ENCODE results near the gene LMNTD2.

LMNTD2 gene, protein sequence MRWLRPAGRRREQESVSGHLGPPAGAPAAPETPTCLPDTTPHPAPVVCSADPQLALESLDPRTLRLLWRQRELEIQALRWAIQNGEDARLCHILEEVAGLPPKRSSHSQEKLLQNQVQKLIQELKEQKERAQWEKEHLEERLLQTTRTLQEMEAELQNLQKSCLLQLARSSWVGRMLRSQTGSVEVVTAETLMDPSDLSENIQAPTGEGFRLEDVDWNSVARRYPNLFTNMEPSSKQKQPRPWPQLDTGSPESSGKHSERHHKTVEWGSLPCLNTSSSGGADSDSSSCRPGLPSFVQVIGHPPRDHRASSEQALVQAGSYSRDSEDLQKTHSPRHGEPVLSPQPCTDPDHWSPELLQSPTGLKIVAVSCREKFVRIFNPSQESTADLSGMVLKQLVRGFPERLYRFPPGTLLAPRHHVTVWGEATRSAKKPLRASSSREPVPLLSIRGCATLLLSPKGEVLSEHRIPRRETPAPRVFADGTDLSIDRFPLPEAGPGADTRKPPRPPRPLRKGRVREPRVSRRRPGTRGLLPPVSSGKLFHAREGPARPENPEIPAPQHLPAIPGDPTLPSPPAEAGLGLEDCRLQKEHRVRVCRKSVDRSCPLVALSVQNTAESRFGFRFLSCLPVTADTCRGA

DNA sequence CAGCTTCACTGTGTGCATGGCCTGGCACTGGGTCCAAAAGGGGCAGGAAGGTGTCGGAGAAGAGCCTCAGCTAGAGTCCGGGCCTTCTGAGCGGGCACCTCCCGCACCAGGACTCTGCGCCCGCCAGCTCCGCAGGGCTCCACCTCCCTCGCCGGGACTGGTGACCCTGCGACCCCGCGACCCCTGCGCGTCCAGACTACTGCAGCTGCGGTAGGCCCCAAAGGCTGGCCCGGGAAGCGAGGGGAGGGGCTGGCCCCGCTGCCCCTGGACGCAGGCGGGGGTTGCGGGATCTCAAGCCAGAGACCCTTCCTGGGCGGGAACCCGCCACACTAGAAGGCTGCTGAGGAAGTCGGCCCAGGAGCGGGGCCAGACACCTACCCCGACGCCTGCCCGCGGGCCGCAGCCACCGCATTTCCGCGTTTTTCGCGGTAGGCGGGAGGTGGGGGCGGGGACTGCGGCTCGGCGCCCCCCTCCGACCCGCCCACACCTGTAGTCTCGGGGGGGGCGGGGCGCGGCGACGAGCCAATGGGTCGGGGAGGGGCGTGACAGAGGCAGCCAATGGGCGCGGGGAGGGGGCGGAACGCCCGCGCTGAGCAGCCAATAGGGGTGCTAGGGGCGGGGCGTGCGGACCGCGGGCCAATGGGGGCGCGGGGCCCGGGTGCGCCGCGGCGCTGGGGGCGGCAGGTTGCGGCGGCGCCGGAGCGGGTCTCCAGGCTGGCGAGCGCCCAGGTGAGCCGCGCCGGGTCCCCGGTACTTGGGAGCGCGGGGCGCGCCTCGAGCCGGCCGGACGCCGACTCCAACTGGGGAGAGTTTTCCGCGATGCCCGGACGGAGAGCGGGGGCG, at the start of gene LMNTD2, which contains the start of gene RASSF7:
LMNTD2 (minus strand) TSS at position 434 of the 843 bp plus-strand sequence; CDS start at position 412, 22 bp downstream.
RASSF7 (plus strand) TSS at position 666 of the 843 bp plus-strand sequence. CDS start 799 bp downstream, outside the sequence.
- peak; percentile 91 for DNase-seq

DNA sequence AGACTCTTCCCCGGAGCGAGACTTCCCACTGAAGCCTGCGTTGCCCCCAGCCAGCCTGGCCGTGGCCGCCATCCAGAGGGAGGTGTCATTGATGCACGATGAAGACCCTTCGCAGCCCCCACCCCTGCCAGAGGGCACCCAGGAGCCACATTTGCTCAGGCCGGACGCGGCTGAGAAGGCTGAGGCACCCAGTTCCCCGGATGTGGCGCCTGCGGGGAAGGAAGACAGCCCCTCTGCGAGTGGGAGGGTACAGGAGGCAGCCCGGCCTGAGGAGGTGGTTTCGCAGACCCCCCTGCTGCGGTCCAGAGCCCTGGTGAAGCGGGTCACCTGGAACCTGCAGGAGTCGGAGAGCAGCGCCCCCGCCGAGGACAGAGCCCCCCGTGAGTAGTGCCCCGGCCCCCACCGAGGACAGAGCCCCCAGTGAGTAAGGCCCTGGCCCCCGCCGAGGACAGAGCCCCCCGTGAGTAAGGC, 48.8 kb upstream of the LMNTD2 start:
- no peak for DNase-seq

DNA sequence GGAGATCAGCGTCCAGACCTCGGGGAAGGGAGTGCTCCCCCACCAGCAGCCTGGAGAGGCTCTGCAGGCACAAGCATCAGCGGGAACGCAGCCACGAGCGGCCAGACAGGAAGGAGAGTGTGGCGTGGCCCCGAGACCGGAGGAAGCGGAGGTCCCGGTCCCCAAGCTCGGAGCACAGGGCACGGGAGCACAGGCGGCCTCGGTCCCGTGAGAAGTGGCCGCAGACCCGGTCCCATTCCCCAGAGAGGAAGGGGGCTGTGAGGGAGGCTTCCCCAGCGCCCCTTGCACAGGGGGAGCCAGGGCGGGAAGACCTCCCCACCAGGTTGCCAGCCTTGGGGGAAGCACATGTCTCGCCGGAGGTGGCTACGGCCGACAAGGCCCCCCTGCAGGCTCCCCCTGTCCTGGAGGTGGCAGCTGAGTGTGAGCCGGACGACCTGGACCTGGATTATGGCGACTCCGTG, 48.3 kb upstream of the LMNTD2 start:
- no peak for DNase-seq

DNA sequence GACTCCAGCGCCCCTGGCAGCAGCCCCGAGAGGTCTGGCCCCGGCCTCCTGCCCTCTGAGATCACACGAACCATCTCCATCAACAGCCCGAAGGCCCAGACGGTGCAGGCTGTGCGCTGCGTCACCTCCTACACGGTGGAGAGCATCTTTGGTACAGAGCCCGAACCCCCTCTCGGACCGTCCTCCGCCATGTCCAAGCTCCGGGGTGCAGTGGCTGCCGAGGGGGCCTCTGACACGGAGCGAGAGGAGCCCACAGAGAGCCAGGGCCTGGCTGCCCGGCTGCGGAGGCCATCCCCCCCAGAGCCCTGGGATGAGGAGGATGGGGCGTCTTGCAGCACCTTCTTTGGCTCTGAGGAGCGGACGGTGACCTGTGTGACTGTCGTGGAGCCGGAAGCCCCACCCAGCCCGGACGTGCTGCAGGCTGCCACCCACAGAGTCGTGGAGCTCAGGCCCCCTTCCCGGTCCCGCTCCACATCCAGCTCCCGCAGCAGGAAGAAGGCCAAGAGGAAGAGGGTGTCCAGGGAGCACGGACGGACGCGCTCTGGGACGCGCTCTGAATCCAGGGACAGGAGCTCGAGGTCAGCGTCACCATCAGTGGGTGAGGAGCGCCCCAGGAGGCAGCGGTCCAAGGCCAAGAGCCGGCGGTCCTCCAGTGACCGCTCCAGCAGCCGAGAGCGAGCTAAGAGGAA, 47.6 kb upstream of the LMNTD2 start:
- no peak for DNase-seq

DNA sequence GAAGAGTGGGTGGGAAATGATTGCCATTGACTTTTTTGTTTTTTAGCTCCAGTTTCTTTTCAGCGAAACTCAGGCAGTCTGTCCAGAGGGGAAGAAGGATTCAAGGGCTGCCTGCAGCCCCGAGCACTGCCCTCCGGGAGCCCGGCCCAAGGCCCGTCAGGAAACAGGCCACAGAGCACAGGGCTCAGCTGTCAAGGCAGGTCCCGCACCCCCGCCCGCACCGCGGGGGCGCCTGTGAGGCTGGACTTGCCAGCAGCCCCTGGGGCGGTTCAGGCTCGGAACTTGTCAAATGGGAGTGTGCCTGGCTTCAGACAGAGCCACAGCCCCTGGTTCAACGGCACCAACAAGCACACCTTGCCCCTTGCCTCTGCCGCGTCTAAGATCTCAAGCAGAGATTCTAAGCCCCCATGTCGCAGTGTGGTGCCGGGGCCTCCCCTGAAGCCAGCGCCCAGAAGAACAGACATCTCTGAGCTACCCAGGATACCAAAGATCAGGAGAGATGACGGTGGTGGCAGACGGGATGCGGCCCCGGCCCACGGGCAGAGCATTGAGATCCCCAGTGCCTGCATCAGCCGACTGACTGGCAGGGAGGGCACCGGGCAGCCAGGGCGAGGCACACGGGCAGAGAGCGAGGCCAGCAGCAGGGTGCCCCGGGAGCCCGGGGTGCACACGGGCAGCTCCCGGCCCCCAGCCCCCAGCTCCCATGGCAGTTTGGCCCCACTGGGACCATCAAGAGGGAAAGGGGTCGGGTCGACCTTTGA, 46.7 kb upstream of the LMNTD2 start:
- no peak for DNase-seq

DNA sequence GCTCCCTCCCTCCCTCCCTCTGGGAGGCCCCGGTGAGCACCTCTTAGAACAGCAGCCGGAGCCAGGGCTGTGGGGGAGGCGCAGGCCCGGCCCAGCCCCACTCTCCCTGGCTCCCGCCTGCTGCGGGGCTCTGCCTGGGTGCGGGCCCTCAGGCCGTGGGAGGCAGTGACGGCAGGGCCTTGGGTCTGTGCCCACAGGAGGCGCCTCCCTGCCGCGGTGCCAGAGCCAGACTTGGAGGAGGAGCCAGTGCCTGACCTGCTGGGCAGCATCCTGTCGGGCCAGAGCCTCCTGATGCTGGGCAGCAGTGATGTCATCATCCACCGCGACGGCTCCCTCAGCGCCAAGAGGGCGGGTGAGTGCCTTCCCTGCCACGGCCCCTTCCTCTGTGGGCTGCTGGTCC, 45.7 kb upstream of the LMNTD2 start:
- DNase-seq = no peak

DNA sequence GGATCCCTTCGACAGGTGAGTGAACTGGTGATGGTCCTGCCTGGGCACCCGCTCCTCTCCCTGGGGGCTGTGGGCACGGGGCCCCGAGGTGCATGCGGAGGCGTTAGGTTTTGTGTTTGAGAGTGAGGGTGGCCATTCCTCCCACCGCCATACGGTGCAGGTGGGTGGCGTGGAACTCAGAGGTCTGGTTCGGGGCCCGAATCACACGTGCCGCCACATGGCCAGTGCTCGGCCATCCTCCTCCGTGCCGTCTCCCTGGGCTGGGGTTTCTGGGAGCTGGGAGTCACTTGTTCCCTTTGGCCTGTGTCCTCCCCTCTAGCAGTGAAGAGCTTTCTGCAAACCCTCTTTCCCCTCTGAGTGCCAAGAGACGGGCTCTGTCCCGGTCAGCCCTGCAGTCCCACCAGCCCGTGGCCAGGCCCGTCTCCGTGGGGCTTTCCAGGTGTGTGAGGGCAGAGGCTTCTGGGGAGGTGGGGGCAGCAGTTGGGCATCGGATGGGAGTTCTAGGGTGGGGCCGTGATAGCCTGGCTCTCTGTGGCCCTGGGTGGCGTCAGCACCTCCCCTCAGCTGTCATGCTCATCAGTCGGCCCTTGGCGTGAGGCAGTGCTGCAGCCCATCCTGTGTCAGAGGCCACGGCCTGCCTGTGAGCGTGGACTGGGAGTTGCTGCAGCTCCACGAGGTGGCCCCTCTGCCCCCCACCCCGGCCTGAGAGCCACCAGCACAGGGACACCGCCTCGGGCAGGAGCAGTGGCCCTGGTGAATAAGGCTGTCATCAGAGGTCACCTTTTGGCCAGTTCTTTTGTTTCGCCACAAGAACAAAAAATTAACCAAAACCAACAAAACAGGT, 45.0 kb upstream of the LMNTD2 start:
- DNase-seq = no peak

DNA sequence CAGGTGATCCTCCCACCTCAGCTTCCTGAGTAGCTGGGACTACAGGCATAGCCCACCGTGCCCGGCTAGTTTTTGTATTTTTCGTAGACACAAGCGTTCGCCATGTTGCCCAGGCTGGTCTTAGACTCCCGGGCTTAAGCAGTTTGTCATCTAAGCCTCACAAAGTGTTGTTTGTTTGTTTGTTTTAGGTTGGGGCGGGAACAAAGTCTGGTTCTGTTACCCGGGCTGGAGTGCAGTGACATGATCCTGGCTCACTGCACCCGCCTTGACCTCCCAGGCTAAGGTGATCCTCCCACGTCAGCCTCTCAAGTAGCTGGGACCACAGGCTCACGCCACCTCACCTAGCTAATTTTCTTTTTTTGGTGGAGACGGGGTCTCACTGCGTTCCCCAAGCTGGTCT, 42.6 kb upstream of the LMNTD2 start:
- no peak for DNase-seq

DNA sequence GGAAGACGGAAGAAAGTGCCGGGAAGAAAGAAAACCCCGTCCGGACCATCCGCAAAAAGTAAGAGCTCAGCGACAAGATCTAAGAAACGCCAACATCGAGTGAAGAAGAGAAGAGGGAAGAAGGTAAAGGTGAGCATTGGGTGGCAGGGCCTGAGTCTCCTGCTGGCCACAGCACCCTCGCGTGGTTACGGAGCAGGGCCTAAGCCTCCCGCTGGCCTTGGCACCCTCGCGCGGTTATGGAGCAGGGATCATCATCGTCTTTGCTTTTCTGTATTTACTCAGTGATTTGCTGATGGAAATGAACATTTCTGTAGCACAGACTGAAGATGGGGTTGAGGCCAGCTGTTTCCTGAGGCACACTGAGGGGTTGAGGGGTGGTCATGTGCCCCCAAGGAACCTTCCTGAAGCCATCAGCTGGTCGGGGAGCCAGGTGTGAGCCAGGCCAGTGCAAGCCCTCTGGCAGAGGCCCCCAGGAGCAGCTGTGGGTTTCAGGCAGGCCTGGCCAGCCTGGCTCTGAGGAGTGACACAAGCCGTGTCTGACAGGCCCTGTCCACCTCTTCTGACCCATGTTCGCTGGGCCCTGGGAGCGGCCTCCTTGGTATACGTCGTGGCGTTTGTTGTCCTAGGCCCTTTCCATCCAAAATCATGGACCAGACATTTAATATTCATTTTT, 41.2 kb upstream of the LMNTD2 start:
- no peak for DNase-seq

DNA sequence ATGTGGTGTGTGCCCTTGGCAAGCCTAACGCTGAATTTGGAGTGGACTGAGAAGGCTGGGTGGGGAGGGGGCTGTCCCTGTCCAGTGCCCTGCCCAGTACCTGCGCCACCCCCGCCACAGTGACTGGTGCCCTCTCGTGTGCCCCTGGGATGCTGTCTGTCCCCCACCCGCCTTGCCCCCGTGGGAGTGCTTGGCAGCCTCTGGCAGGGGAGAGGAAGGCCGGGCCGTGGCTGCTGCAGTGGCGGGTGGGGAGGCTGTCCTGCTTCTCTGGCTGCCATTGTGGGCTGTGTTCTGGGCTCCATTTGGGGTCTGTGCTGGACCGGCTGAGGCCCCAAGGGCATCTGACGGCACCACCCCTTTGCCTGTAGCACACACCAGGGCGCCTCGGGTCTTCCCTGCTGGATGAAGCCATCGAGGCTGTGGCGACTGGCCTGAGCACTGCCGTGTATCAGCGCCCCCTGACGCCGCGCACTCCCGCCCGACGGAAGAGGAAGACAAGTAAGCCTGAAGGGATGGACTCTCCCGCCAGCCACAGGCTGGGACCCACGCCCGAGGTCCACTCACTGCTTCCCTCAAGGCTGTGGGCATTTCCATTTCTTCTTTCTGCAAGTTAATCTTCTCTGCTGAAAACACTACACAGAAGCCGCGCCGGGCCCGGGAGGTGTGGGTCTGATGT, 37.6 kb upstream of the LMNTD2 start:
- no peak for DNase-seq

DNA sequence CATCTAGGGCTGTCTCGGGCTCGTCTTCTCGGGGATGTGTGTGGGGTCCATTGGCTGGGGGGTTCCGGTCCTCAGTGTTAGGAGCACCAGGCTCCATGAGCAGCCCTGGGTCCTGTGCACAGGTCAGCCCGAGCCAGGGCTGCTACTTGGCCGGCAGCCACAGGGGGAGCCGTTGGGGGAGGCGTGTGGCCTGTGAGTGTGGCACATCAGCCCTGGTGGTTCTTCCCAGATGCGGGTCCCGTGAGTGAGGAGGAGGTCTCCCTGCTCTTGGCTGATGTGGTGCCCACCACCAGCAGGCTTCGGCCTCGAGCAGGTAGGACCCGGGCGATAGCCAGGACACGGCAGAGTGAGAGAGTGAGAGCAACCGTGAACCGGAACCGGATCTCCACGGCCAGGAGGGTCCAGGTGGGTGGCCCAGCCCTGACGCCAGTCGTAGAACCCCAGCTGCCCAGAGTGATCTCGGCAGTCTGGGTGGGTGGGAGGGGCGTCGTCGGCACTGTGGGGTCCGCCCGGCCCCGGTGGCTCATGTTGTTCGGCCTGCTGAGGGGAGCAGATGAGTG, 36.7 kb upstream of the LMNTD2 start:
- no peak for DNase-seq

DNA sequence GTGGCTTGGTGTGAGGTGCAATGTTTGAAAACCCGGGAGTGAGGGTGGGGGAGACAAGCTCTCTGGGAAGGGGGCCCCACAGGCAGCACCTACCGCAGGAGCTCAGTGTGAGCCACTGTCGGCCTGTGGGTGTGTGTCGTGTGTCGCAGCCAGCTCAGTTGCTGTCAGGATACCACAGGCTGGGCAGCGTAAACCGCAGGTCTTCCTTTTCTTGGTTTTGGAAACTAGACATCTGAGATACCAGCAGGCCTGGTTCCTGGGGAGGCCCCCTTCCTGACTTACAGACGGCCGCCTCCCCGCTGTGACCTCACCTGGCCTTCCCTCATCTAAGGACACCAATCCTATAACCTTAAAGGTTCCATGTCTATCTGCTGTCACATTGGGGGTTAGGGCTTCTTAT, 35.8 kb upstream of the LMNTD2 start:
- no peak for DNase-seq

DNA sequence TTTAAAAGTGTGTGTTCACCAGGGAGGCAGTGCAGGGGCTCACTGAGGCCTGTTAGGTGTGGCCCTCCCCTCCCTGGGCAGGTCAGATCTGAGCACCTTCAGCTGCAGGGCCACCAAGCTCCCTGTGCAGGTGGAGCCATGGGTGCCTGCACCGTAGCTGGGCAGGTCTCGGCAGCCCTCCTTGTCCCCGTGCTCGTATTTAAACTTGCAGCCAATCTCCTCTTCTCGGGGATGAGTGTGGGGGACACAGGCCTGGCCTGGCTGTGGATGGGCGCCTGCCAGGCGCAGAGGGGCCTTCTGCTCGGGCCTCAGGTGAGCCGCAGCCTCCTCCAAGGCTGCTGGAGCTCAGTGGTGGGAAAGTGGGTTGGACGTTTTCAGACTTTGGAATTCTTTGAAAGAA, 34.9 kb upstream of the LMNTD2 start:
- no peak for DNase-seq

DNA sequence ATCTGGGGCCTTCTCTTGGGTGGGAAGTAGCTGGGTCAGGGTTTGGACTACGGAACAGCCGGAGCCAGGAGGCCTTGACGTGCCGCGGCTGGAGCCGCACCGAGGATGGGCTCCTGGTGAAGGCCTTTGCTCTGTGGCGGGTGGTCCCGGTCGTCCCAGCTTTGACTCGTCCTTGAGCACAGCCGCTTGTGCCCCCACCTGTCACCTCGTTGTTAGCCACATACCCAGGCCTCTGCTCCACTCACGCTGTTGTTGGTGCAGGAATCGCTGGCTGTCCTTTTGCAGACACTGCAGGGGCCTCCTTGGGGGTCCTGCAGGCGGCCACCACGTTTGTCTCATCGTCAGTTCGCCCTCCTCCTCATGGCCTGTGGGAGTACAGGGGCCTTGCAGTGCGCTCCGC, 32.8 kb upstream of the LMNTD2 start:
- no peak for DNase-seq

DNA sequence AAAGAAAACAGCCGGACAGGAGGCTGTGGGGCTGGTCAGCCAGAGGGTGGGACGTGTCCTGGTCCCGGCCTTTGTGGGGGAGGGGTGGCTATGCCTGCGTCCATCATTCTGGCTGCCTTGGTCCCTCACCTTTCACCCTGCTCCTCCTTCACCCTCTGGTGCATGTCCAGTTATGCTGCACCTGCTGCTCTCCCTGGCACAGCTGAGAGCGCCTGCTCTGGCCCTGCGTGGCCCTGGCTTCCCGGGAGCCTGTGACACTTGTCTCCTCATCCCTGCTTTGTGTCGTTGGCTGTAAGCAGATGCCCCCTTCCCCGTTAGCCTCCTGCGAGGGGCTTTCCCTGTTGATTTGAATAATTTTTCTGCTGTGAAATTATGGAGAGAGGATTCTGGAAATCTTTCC, 32.4 kb upstream of the LMNTD2 start:
- DNase-seq = no peak

DNA sequence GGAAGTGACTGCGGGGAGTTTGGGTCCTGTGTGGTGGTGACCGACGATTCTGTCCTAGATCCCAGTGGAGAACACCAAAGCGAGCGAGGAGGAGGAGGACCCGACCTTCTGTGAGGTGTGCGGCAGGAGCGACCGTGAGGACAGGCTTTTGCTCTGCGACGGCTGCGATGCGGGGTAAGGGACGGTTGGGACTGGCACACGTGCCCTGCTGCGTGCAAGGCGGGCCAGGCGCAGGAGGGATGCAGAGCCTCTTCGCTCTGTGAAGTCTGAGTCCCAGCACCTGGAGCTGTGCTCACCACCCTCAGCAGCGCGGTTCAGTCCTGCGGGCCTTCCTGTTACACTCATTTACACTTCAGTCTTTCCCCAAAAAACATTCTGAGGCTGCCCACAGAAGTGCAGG, 32.0 kb upstream of the LMNTD2 start:
- no peak for DNase-seq

DNA sequence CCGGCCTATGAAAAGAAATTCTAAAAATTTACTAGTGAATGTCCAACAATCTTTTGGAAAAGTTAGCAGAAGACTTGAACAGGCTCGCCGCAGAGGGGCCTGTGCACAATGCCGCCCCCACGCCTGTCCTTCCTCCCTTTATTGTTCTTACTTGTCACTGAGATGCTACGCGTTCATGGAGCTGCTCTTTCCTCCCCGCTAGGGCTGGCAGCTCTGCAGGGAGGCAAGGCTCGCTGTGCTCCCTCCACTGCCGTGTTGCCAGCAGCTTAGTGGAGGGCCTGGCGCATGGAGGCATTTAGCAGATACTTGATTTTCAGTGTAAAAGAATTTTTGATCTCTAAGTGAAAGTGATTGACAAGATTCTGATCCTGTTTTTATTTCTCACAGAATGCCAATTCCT, 30.5 kb upstream of the LMNTD2 start:
- DNase-seq = no peak

DNA sequence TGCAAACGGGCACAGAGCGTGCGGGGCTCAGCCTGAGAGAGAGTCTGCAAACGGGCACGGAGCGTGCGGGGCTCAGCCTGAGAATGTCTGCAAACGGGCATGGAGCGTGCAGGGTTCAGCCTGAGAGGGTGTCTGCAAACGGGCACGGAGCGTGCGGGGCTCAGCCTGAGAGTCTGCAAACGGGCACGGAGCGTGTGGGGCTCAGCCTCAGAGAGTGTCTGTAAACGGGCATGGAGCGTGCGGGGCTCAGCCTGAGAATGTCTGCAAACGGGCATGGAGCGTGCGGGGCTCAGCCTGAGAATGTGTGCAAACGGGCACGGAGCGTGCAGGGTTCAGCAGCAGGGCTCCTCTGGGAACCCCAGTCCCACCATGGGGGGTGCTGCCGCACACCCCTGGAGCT, 29.3 kb upstream of the LMNTD2 start:
- no peak for DNase-seq

DNA sequence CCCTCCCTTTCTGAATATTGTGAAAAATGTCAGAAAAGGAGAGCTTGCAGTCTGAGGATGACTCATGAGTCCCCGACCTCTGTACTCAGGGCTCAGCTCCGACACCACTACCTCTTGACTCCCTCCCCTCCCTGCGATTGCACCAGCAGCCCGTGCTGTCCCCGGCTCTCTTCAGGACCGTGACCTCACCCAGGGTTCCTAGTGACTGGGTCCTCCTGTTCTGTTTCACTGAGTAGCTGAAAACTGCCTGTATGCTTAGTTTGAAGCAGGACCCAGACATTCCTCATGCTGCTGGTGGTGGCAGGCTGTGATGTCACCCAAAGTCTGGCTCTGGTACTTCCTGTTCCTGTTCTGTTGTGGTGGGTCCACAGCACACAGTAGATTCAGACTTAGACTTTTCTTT, 27.4 kb upstream of the LMNTD2 start:
- DNase-seq = no peak
